ENCODE results near the gene CELSR1.

CELSR1 gene

GRCh38 chr22:46571642-46572250 is 34.3 kb upstream of the CELSR1 start:
- Histone ChIP-seq H4K20me1 (ENCODE audit: insufficient read depth, low read length) (no peaks in the 10 kb centered on the region), H3K9me3 (ENCODE audit: insufficient read depth, low read length) (peaks cover 12% of the 10 kb centered on the region; the same call in 1 of the 2 replicates), H3K4me2 (ENCODE audit: low read length) (no peak overlapping the region), H3K36me3 (replicated peaks; ENCODE audit: low read depth, low read length) (no peaks in the 10 kb centered on the region), H3K27ac (ENCODE audit: low read length) (no peak overlapping the region), H2AFZ (ENCODE audit: low read depth, low read length) (no peak overlapping the region), H3K4me3 (ENCODE audit: low read length) (no peak overlapping the region), H3K4me1 (ENCODE audit: low read length) (peaks cover 7% of the 10 kb centered on the region), H3K79me2 (ENCODE audit: low read length) (no peaks in the 10 kb centered on the region), H3K27me3 (ENCODE audit: low read depth, low read length) (no peaks in the 10 kb centered on the region), H3K9ac (ENCODE audit: low read length) (no peak overlapping the region)
- no peak for TF ChIP-seq EZH2phosphoT487 (IDR thresholded peaks at IDR 0.05; ENCODE audit: low read depth)
- TF ChIP-seq, protein P1, sequence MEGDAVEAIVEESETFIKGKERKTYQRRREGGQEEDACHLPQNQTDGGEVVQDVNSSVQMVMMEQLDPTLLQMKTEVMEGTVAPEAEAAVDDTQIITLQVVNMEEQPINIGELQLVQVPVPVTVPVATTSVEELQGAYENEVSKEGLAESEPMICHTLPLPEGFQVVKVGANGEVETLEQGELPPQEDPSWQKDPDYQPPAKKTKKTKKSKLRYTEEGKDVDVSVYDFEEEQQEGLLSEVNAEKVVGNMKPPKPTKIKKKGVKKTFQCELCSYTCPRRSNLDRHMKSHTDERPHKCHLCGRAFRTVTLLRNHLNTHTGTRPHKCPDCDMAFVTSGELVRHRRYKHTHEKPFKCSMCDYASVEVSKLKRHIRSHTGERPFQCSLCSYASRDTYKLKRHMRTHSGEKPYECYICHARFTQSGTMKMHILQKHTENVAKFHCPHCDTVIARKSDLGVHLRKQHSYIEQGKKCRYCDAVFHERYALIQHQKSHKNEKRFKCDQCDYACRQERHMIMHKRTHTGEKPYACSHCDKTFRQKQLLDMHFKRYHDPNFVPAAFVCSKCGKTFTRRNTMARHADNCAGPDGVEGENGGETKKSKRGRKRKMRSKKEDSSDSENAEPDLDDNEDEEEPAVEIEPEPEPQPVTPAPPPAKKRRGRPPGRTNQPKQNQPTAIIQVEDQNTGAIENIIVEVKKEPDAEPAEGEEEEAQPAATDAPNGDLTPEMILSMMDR (IDR thresholded peaks at IDR 0.05; ENCODE audit: low read depth, low read length) = no peak

- Histone ChIP-seq H3K79me2 (ENCODE audit: low read length) (no peaks in the 10 kb centered on the region), H3K36me3 (replicated peaks; ENCODE audit: low read depth, low read length) (no peaks in the 10 kb centered on the region), H3K4me3 (ENCODE audit: low read length) (no peak overlapping the region), H3K4me2 (ENCODE audit: low read length) (no peak overlapping the region), H4K20me1 (ENCODE audit: insufficient read depth, low read length) (no peaks in the 10 kb centered on the region), H3K4me1 (ENCODE audit: low read length) (no peaks in the 10 kb centered on the region), H3K27me3 (ENCODE audit: low read depth, low read length) (no peaks in the 10 kb centered on the region), H2AFZ (ENCODE audit: low read depth, low read length) (no peak overlapping the region), H3K9ac (ENCODE audit: low read length) (no peak overlapping the region), H3K27ac (ENCODE audit: low read length) (no peak overlapping the region), H3K9me3 (ENCODE audit: insufficient read depth, low read length) (peaks cover 12% of the 10 kb centered on the region; the same call in 1 of the 2 replicates)
- TF ChIP-seq, protein P1 (IDR thresholded peaks at IDR 0.05; ENCODE audit: low read depth, low read length) = no peak
- no peak for TF ChIP-seq EZH2phosphoT487 (IDR thresholded peaks at IDR 0.05; ENCODE audit: low read depth)
These were observed 32.7 kb upstream of the CELSR1 start for GRCh38 chr22:46569848-46570695.

DNA sequence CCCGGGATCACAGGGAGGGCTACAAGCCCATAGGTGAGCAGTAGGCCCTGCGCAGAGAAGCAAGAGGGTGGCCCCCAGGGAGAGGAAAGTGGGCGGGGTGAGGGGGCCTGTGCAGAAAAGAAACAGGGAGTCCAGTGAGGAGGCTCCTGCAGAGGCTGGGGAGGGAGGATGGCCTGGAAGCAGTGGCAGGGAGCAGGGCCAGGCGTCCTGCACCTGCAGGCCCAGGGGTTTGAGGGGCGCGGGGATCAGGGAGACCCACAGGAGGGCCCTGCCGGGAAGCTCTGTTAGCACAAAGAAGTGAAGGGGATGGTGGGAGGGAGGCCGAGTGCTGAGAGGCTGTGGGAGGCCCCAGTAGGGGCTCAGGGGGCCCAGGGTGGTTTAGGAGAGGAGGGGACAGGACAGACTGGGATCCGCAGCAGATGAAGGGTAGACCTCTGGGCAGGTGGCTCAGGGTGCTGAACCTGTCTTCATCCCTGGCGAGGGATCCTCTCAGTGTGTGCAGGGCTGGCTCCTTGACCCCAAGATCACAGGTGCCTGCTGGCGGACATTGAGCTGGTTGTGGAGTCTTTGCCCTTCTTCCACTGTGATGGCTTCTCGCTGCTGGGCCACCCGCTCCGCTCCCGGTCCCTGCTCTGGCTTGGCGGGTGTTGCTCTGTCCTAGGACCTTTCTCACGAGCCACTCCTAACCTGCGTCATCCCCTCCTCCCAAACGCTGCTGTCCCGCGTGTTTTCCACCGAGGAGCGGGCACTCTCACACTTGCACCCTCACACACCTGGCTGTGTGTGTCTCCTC is 31.8 kb upstream of the CELSR1 start:
- Histone ChIP-seq H3K36me3 (replicated peaks; ENCODE audit: low read depth, low read length) (no peaks in the 10 kb centered on the region), H3K4me1 (ENCODE audit: low read length) (peaks cover 1% of the 10 kb centered on the region), H3K9me3 (ENCODE audit: insufficient read depth, low read length) (peaks cover 12% of the 10 kb centered on the region; the same call in 1 of the 2 replicates), H3K27me3 (ENCODE audit: low read depth, low read length) (no peaks in the 10 kb centered on the region), H3K27ac (ENCODE audit: low read length) (no peak overlapping the region), H3K4me3 (ENCODE audit: low read length) (no peak overlapping the region), H4K20me1 (ENCODE audit: insufficient read depth, low read length) (no peaks in the 10 kb centered on the region), H2AFZ (ENCODE audit: low read depth, low read length) (no peak overlapping the region), H3K79me2 (ENCODE audit: low read length) (no peaks in the 10 kb centered on the region), H3K9ac (ENCODE audit: low read length) (no peak overlapping the region), H3K4me2 (ENCODE audit: low read length) (no peak overlapping the region)
- TF ChIP-seq, protein P1 (IDR thresholded peaks at IDR 0.05; ENCODE audit: low read depth, low read length) = no peak
- no peak for TF ChIP-seq EZH2phosphoT487 (IDR thresholded peaks at IDR 0.05; ENCODE audit: low read depth)

All from OCI-LY3 (cell line).